ENCODE measurements around the gene LRRTM2.

GRCh38 chr5:138853132-138853531 lies 22.0 kb downstream of the LRRTM2 start:
- TF ChIP-seq SPI1 (IDR thresholded peaks at IDR 0.05; ENCODE audit: low read depth, low read length) (no peak), POLR2AphosphoS5 (IDR thresholded peaks at IDR 0.05; ENCODE audit: low read depth, low read length) (no peak), POLR2A (IDR thresholded peaks at IDR 0.05; ENCODE audit: low read depth, low read length) (no peak), TAF1 (IDR thresholded peaks at IDR 0.05; ENCODE audit: low read depth, low read length) (no peak), POU2F2 (IDR thresholded peaks at IDR 0.05; ENCODE audit: low read depth, low read length) (no peak)
